Nephron (organoid): ENCODE results near the gene ZNF318.
"Not testable (repeated sequence)": the region's sequence is repeated elsewhere in the genome, so short reads cannot be mapped to it uniquely, and the experiment has no call there.

Experiments used
- H3K27ac Mint-ChIP-seq, 3 experiments: 2 replicates each; pipeline ENCODE4 v1.8.0; 2020; ENCODE audit warnings: mixed read lengths in 3 of 3, mild to moderate bottlenecking in 2 of 3, moderate library complexity in 1 of 3
- H3K27me3 Mint-ChIP-seq: 2 replicates; pipeline ENCODE4 v1.8.0; 2021; ENCODE audit warnings: low read depth, mild to moderate bottlenecking, moderate library complexity, mixed read lengths
- H3K36me3 Mint-ChIP-seq: 2 replicates; pipeline ENCODE4 v1.8.0; 2020; ENCODE audit warnings: low read depth, mixed read lengths
- H3K4me1 Mint-ChIP-seq: 2 replicates; pipeline ENCODE4 v1.8.0; 2020; ENCODE audit warnings: mixed read lengths
- H3K4me3 Mint-ChIP-seq, 3 experiments: 2 replicates each; pipeline ENCODE4 v1.8.0; 2020; ENCODE audit warnings: mild to moderate bottlenecking in 3 of 3, mixed read lengths in 3 of 3, moderate library complexity in 2 of 3
- H3K9me3 Mint-ChIP-seq: 2 replicates; pipeline ENCODE4 v1.8.0; 2020; ENCODE audit warnings: mixed read lengths
- CTCF ChIP-seq, 3 experiments: fragments of 200-600 bp; sonication (generic); IDR thresholded peaks; one replicate each; pipeline ENCODE4 v1.5.0; 2021; ENCODE audit warnings: antibody characterized with exemption in 3 of 3; ENCODE audit not compliant: unreplicated experiment in 3 of 3

ZNF318 gene

GRCh38 chr6:43389730-43390295, 20.4 kb upstream of the ZNF318 start:
- no peaks in the 10 kb centered on the region for H3K9me3 Mint-ChIP-seq
- TF ChIP-seq CTCF (IDR thresholded peaks at IDR 0.05; ENCODE audit: unreplicated experiment in 3 of 3): no peak
- H3K4me3 Mint-ChIP-seq: no peak overlapping the region
- H3K4me1 Mint-ChIP-seq: peaks cover 28% of the 10 kb centered on the region
- H3K27ac Mint-ChIP-seq: no peak overlapping the region
- no peaks in the 10 kb centered on the region for H3K27me3 Mint-ChIP-seq
- no peaks in the 10 kb centered on the region for H3K36me3 Mint-ChIP-seq

GRCh38 chr6:43386492-43386891, 17.0 kb upstream of the ZNF318 start:
- no peak overlapping the region for H3K4me3 Mint-ChIP-seq

DNA sequence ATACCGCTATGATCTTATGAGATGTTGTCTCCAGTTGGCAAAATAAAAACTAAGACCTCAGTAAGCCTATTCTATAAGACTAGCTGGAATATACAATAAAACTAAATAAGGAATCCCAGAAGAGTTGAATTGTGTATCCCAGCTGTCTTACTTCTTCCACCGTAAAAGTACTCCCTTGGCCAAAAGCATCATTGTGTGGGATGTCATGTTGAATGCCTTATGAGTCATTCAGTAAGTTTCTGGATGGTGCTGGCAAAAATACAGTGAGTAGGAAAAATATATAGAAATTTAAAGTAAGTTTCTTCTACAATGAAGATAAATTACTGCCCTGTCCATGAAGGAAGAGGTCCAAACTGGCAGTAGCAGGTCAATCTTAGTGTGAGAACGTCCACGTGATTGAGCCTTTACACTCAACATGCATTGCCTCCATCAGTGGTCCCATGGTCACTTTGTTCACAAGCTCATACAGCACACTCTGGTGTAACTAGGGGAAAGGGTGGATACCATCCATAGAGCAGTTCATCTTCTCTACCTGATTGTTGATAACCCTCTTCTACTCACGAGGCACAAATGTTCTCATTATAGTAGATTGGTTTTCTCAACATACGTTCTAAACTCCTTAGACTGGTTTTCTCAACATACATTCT, 13.7 kb upstream of the ZNF318 start:
- Mint-ChIP-seq H3K27me3 (peaks cover 11% of the 10 kb centered on the region), H3K4me1 (no peaks in the 10 kb centered on the region), H3K36me3 (no peaks in the 10 kb centered on the region), H3K4me3 (no peak overlapping the region), H3K27ac (no peak overlapping the region), H3K9me3 (no peaks in the 10 kb centered on the region)
- no peak for TF ChIP-seq CTCF (IDR thresholded peaks at IDR 0.05; ENCODE audit: unreplicated experiment in 3 of 3)

More at GRCh38 chr6:43386492-43386891, 17.0 kb upstream of the ZNF318 start:
- Mint-ChIP-seq H3K36me3 (no peaks in the 10 kb centered on the region), H3K9me3 (no peaks in the 10 kb centered on the region), H3K27ac (no peak overlapping the region), H3K4me1 (peaks cover 18% of the 10 kb centered on the region), H3K27me3 (peaks cover 3% of the 10 kb centered on the region)
- peak; percentile 32 to 44 (median 41) for TF ChIP-seq CTCF (IDR thresholded peaks at IDR 0.05; ENCODE audit: unreplicated experiment in 3 of 3)

GRCh38 chr6:43380858-43381257, 11.4 kb upstream of the ZNF318 start:
- H3K4me3 Mint-ChIP-seq, H3K4me1 Mint-ChIP-seq, H3K27ac Mint-ChIP-seq, H3K9me3 Mint-ChIP-seq, H3K36me3 Mint-ChIP-seq: not testable (repeated sequence)
- peaks cover 11% of the 10 kb centered on the region for H3K27me3 Mint-ChIP-seq

DNA sequence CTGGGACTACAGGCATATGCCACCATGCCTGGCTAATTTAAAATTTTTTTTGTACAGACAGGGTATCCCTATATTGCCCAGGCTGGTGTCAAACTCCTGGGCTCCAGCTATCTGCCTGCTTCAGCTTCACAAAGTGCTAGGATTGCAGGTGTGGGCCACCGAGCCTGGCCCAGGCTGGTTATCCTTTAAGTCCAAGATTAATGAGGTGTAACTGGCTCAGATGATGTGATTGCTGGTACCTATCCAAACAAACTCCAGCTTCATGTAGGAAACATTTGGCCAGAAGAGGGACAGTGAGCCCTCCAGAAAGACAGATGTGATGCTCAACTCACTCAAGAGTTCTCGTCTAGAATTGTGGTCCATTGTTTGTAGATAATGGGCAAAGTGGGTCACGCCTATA, 9.2 kb upstream of the ZNF318 start:
- Mint-ChIP-seq H3K4me1 (no peaks in the 10 kb centered on the region), H3K27ac (no peak overlapping the region), H3K36me3 (no peaks in the 10 kb centered on the region), H3K27me3 (peaks cover 11% of the 10 kb centered on the region), H3K4me3 (no peak overlapping the region), H3K9me3 (no peaks in the 10 kb centered on the region)
- peak in 1 of 3 experiments; percentile 16 for TF ChIP-seq CTCF (IDR thresholded peaks at IDR 0.05; ENCODE audit: unreplicated experiment in 3 of 3)

DNA sequence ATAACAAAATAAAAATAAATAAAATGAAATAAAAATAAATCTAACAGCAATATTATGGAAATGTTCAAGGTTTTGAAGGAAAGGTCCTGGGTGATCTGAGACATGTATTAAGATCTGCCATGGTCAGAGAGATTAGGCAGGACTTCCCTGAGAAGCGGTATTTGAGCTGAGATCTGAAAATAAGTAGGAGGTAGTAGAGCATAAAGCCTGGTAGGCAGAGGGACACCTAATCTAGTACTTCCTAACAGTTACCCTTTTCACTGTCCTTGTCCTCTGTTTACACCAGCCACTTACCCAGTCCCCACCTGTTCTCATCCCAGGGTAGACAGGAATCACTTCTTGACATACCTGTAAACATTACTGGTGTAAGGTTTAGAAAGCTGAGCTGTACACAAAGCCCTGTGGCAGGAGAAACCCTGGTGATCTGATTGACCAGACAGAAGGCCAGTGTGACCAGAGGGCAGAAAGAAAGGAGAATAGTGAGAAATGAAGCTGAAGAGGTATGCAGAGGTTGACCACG, 8.3 kb upstream of the ZNF318 start:
- Mint-ChIP-seq H3K27ac (no peak overlapping the region), H3K27me3 (peaks cover 11% of the 10 kb centered on the region), H3K9me3 (no peaks in the 10 kb centered on the region), H3K36me3 (no peaks in the 10 kb centered on the region), H3K4me1 (no peaks in the 10 kb centered on the region), H3K4me3 (no peak overlapping the region)
- TF ChIP-seq CTCF (IDR thresholded peaks at IDR 0.05; ENCODE audit: unreplicated experiment in 3 of 3): no peak
